KBM-7 (cell line): ENCODE measurements around the gene TPSD1.

Experiments used
- DNase-seq: peaks from one replicate; pipeline ENCODE4 v3.0.0-alpha.2; 2015
- in situ Hi-C: fragments of 300-500 bp; cut with MboI; formaldehyde crosslinking; loops from 2 replicates; pipeline ENCODE4 v1.14.3; 2020; ENCODE audit warnings: low sequenced_read_pairs, low pct_unique_long_range_greater_than_20kb, mixed read lengths

The TPSD1 gene

GRCh38 chr16:1275791-1276579 is 20.1 kb downstream of the TPSD1 start:
- in situ Hi-C loops: no loop called here
- DNase-seq: no peak

GRCh38 chr16:1276580-1276878 is 20.7 kb downstream of the TPSD1 start:
- DNase-seq: no peak
- in situ Hi-C loops: no loop called here

- in situ Hi-C loops: no loop called here
- DNase-seq: no peak
Observed at GRCh38 chr16:1277151-1277598, 21.3 kb downstream of the TPSD1 start.

GRCh38 chr16:1277617-1278282 is 21.9 kb downstream of the TPSD1 start:
- in situ Hi-C loops: no loop called here
- DNase-seq: no peak

GRCh38 chr16:1278477-1278876 is 22.6 kb downstream of the TPSD1 start:
- no peak for DNase-seq
- in situ Hi-C loops: no loop called here

- in situ Hi-C loops: no loop called here
- DNase-seq: no peak
Observed at GRCh38 chr16:1279081-1279944, 23.4 kb downstream of the TPSD1 start.

GRCh38 chr16:1279945-1280589 is 24.2 kb downstream of the TPSD1 start:
- no peak for DNase-seq
- in situ Hi-C loops: no loop called here

GRCh38 chr16:1280783-1281182 is 24.9 kb downstream of the TPSD1 start:
- in situ Hi-C loops: no loop called here
- no peak for DNase-seq

GRCh38 chr16:1281517-1281916 is 25.6 kb downstream of the TPSD1 start:
- in situ Hi-C loops: no loop called here
- DNase-seq: no peak

- DNase-seq: no peak
- in situ Hi-C loops: no loop called here
Observed at GRCh38 chr16:1282324-1282973, 26.6 kb downstream of the TPSD1 start.

GRCh38 chr16:1283296-1283695 is 27.4 kb downstream of the TPSD1 start:
- in situ Hi-C loops: no loop called here
- peak; percentile 19 for DNase-seq

- no peak for DNase-seq
- in situ Hi-C loops: no loop called here
Observed at GRCh38 chr16:1283996-1284616, 28.2 kb downstream of the TPSD1 start.

- in situ Hi-C loops: no loop called here
- no peak for DNase-seq
Observed at GRCh38 chr16:1285669-1286512, 30.0 kb downstream of the TPSD1 start.

- in situ Hi-C loops: no loop called here
- no peak for DNase-seq
Observed at GRCh38 chr16:1286513-1287094, 30.7 kb downstream of the TPSD1 start.

- DNase-seq: no peak
- in situ Hi-C loops: no loop called here
Observed at GRCh38 chr16:1287982-1288670, 32.3 kb downstream of the TPSD1 start.

GRCh38 chr16:1288813-1289476 is 33.1 kb downstream of the TPSD1 start:
- DNase-seq: no peak
- in situ Hi-C loops: no loop called here
